H9 (cell line): ENCODE results near the gene TAF1. TPM values are rescaled to one million over a fixed set of nuclear protein-coding genes. Genes with fewer than 3 reads are reported as not detected.
"Not testable (repeated sequence)": the region's sequence is repeated elsewhere in the genome, so short reads cannot be mapped to it uniquely, and the experiment has no call there.

Source experiments
- DNase-seq: peaks from one replicate; pipeline ENCODE4 v3.0.0-alpha.2; 2017
- H2AFZ ChIP-seq: one replicate; pipeline ENCODE4 v1.6.1; 2013; ENCODE audit warnings: mild to moderate bottlenecking, low read length, control low read depth, moderate library complexity
- H2AK5ac ChIP-seq: 2 replicates; pipeline ENCODE4 v1.6.1; 2013; ENCODE audit warnings: low read length, control low read depth, mixed read lengths; ENCODE audit not compliant: insufficient read length
- H2BK120ac ChIP-seq: one replicate; pipeline ENCODE4 v1.6.1; 2013; ENCODE audit warnings: low read depth, mild to moderate bottlenecking, low read length, control low read depth, inconsistent platforms; ENCODE audit not compliant: poor library complexity, severe bottlenecking
- H2BK12ac ChIP-seq: 2 replicates; pipeline ENCODE4 v1.6.1; 2013; ENCODE audit warnings: low read length, control low read depth, mixed read lengths, low read depth; ENCODE audit not compliant: insufficient read length
- H2BK15ac ChIP-seq: 2 replicates; pipeline ENCODE4 v1.6.1; 2013; ENCODE audit warnings: low read depth, low read length, control low read depth
- H2BK20ac ChIP-seq: one replicate; pipeline ENCODE4 v1.6.1; 2013; ENCODE audit warnings: low read depth, mild to moderate bottlenecking, low read length, control low read depth, inconsistent platforms; ENCODE audit not compliant: poor library complexity, severe bottlenecking
- H2BK5ac ChIP-seq: 2 replicates; pipeline ENCODE4 v1.6.1; 2013; ENCODE audit warnings: low read length, control low read depth, mixed read lengths; ENCODE audit not compliant: insufficient read length
- H3K14ac ChIP-seq: 2 replicates; pipeline ENCODE4 v1.6.1; 2013; ENCODE audit warnings: low read length, control low read depth; ENCODE audit not compliant: insufficient read depth
- H3K18ac ChIP-seq: 2 replicates; pipeline ENCODE4 v1.6.1; 2013; ENCODE audit warnings: low read depth, mild to moderate bottlenecking, mixed read lengths, low read length, control low read depth; ENCODE audit not compliant: insufficient read length
- H3K23ac ChIP-seq: 2 replicates; pipeline ENCODE4 v1.6.1; 2013; ENCODE audit warnings: low read length, control low read depth, mixed read lengths, low read depth; ENCODE audit not compliant: insufficient read length
- H3K23me2 ChIP-seq: 2 replicates; pipeline ENCODE4 v1.6.1; 2013; ENCODE audit warnings: low read depth, mild to moderate bottlenecking, mixed read lengths, low read length, control low read depth; ENCODE audit not compliant: insufficient read length, poor library complexity, severe bottlenecking
- H3K27ac ChIP-seq: 2 replicates; pipeline ENCODE4 v1.5.1; 2013; ENCODE audit warnings: low read length, control low read depth, mixed read lengths, low read depth; ENCODE audit not compliant: insufficient read length
- H3K27me3 ChIP-seq: 2 replicates; pipeline ENCODE4 v1.6.1; 2013; ENCODE audit warnings: low read length, control low read depth, inconsistent platforms; ENCODE audit not compliant: insufficient read depth
- H3K4ac ChIP-seq: 2 replicates; pipeline ENCODE4 v1.6.1; 2013; ENCODE audit warnings: low read depth, mild to moderate bottlenecking, control low read depth, inconsistent platforms, low read length, moderate library complexity
- H3K4me1 ChIP-seq: 2 replicates; pipeline ENCODE4 v1.6.1; 2013; ENCODE audit warnings: low read length, control low read depth, inconsistent platforms; ENCODE audit not compliant: insufficient read depth
- H3K4me2 ChIP-seq: 2 replicates; pipeline ENCODE4 v1.6.1; 2013; ENCODE audit warnings: low read length, control low read depth, mixed read lengths; ENCODE audit not compliant: insufficient read length, insufficient read depth
- H3K56ac ChIP-seq: 2 replicates; pipeline ENCODE4 v1.6.1; 2013; ENCODE audit warnings: low read depth, mild to moderate bottlenecking, mixed read lengths, low read length, control low read depth; ENCODE audit not compliant: insufficient read length
- H3K79me1 ChIP-seq: 2 replicates; pipeline ENCODE4 v1.6.1; 2013; ENCODE audit warnings: low read depth, mild to moderate bottlenecking, moderate library complexity, low read length, control low read depth, inconsistent platforms; ENCODE audit not compliant: insufficient read depth, poor library complexity, severe bottlenecking
- H3K79me2 ChIP-seq: 2 replicates; pipeline ENCODE4 v1.6.1; 2013; ENCODE audit warnings: low read length, control low read depth, inconsistent platforms; ENCODE audit not compliant: insufficient read depth
- H3K9ac ChIP-seq: 2 replicates; pipeline ENCODE4 v1.6.1; 2013; ENCODE audit warnings: low read length, control low read depth, mixed read lengths; ENCODE audit not compliant: insufficient read length; ENCODE audit errors: extremely low read depth
- H3K9me3 ChIP-seq: one replicate; pipeline ENCODE4 v1.6.1; 2013; ENCODE audit warnings: low read depth, low read length, inconsistent platforms; ENCODE audit not compliant: control insufficient read depth
- H3T11ph ChIP-seq: one replicate; pipeline ENCODE4 v1.6.1; 2013; ENCODE audit warnings: mild to moderate bottlenecking, low read length, control low read depth, inconsistent platforms
- H4K20me1 ChIP-seq: one replicate; pipeline ENCODE4 v1.6.1; 2013; ENCODE audit not compliant: control insufficient read depth, insufficient read length, insufficient read depth
- H4K5ac ChIP-seq: 2 replicates; pipeline ENCODE4 v1.6.1; 2013; ENCODE audit warnings: low read depth, mild to moderate bottlenecking, mixed read lengths, low read length, control low read depth; ENCODE audit not compliant: insufficient read length
- H4K8ac ChIP-seq: replicated peaks from 2 replicates; pipeline ENCODE4 v1.6.1; 2013; ENCODE audit warnings: low read length, control low read depth, mixed read lengths, low read depth; ENCODE audit not compliant: insufficient read length
- H4K91ac ChIP-seq: 2 replicates; pipeline ENCODE4 v1.6.1; 2013; ENCODE audit warnings: low read depth, mild to moderate bottlenecking, moderate library complexity, mixed read lengths, low read length, control low read depth; ENCODE audit not compliant: insufficient read length
- H3K27ac Mint-ChIP-seq, 3 experiments: 2 replicates in 2 of 3; 3 replicates in 1 of 3; pipeline ENCODE4 v1.8.0; 2020 to 2021; ENCODE audit warnings: mixed read lengths in 3 of 3, mild to moderate bottlenecking in 1 of 3, moderate library complexity in 1 of 3
- H3K27me3 Mint-ChIP-seq: 2 replicates; pipeline ENCODE4 v1.8.0; 2021; ENCODE audit warnings: low read depth, mild to moderate bottlenecking, moderate library complexity, mixed read lengths
- H3K36me3 Mint-ChIP-seq, 3 experiments: 2 replicates in 2 of 3; 3 replicates in 1 of 3; pipeline ENCODE4 v1.8.0; 2020 to 2021; ENCODE audit warnings: low read depth in 3 of 3, mixed read lengths in 3 of 3; ENCODE audit not compliant: insufficient read depth in 1 of 3
- H3K4me1 Mint-ChIP-seq, 2 experiments: 2 replicates each; pipeline ENCODE4 v1.8.0; 2020; ENCODE audit warnings: mixed read lengths in 2 of 2
- H3K4me3 Mint-ChIP-seq, 2 experiments: 2 replicates in 1 of 2; 3 replicates in 1 of 2; pipeline ENCODE4 v1.8.0; 2020 to 2021; ENCODE audit warnings: mild to moderate bottlenecking in 2 of 2, mixed read lengths in 2 of 2, moderate library complexity in 1 of 2
- H3K9me3 Mint-ChIP-seq, 2 experiments: 2 replicates in 1 of 2; 3 replicates in 1 of 2; pipeline ENCODE4 v1.8.0; 2020; ENCODE audit warnings: mild to moderate bottlenecking in 2 of 2, mixed read lengths in 2 of 2, moderate library complexity in 1 of 2
- CTCF ChIP-seq: fragments of 200-600 bp; sonication (generic); conservative IDR thresholded peaks from 3 replicates; pipeline ENCODE4 v1.8.0; 2021; ENCODE audit warnings: antibody characterized with exemption, mild to moderate bottlenecking
- WGBS: extraction: QIAGEN DNeasy Blood & Tissue Kit; methylation state at CpG from one replicate; pipeline ENCODE4 v1.1.7; 2013; ENCODE audit warnings: missing lambda C conversion rate, low lambda C conversion rate, mixed read lengths; ENCODE audit not compliant: insufficient read length; ENCODE audit errors: extremely low coverage; 5-methylcytosine and 5-hydroxymethylcytosine counted together
- total RNA-seq: library from RNA; stranded (reverse); gene quantifications from 2 replicates; pipeline ENCODE4 v1.2.1, GENCODE V29; 2021

Gene TAF1
- total RNA-seq, 1 experiment from 2014 or later, result 32.2 TPM

GRCh38 chrX:71349867-71350266, 16.3 kb upstream of the TAF1 start:
- not testable (repeated sequence) for H3K36me3 Mint-ChIP-seq, H3K4me2 ChIP-seq, DNase-seq, H3K27me3 Mint-ChIP-seq, H3K27ac ChIP-seq, H2BK15ac ChIP-seq, H4K91ac ChIP-seq, H3K18ac ChIP-seq, H2BK12ac ChIP-seq, H2BK5ac ChIP-seq, H3K23ac ChIP-seq, H3K23me2 ChIP-seq, H3K4ac ChIP-seq, H3K56ac ChIP-seq, H2AK5ac ChIP-seq, H2BK20ac ChIP-seq, H3K4me1 Mint-ChIP-seq, H3K4me3 Mint-ChIP-seq, H3K27me3 ChIP-seq, H3K4me1 ChIP-seq, H3K79me2 ChIP-seq, H3T11ph ChIP-seq, H3K27ac Mint-ChIP-seq, H4K20me1 ChIP-seq, H3K79me1 ChIP-seq, H2AFZ ChIP-seq, H3K14ac ChIP-seq, H4K8ac ChIP-seq, H3K9ac ChIP-seq, H2BK120ac ChIP-seq, H4K5ac ChIP-seq
- no CpG with 5 or more reads among the region's 6 CpGs for WGBS
- H3K9me3 ChIP-seq, result peaks cover 16% of the 10 kb centered on the region
- H3K9me3 Mint-ChIP-seq, result peaks cover 31 to 35% of the 10 kb centered on the region in 2 experiments
- TF ChIP-seq CTCF, result 0 out of 3 replicates have a peak, but pooled peaks have one; percentile 10

- H2BK120ac ChIP-seq, H3K27me3 Mint-ChIP-seq, H3K23me2 ChIP-seq, H2AK5ac ChIP-seq, H3K23ac ChIP-seq, H4K8ac ChIP-seq, H4K91ac ChIP-seq, H3K79me1 ChIP-seq, H3K14ac ChIP-seq, H2BK12ac ChIP-seq, DNase-seq, H3K27ac ChIP-seq, H4K20me1 ChIP-seq, H3K4me1 Mint-ChIP-seq, H3K79me2 ChIP-seq, H3K9ac ChIP-seq, H3K4me2 ChIP-seq, H3K36me3 Mint-ChIP-seq, H3K27me3 ChIP-seq, H3K4me3 Mint-ChIP-seq, H3K18ac ChIP-seq, H3T11ph ChIP-seq, H3K56ac ChIP-seq, H3K27ac Mint-ChIP-seq, H4K5ac ChIP-seq, H2BK5ac ChIP-seq, H3K4ac ChIP-seq, H3K4me1 ChIP-seq, H2BK20ac ChIP-seq, H2AFZ ChIP-seq, H2BK15ac ChIP-seq: not testable (repeated sequence)
- peaks cover 36 to 43% of the 10 kb centered on the region in 2 experiments for H3K9me3 Mint-ChIP-seq
- no CpG with 5 or more reads among the region's 5 CpGs for WGBS
- H3K9me3 ChIP-seq, result peaks cover 24% of the 10 kb centered on the region
Measured at GRCh38 chrX:71352439-71352838, 13.7 kb upstream of the TAF1 start.
